ENCODE results near the gene USP2.
A peak's percentile ranks its signal among the peaks of the same experiment; 100 is the strongest.
"Not testable (repeated sequence)": the region's sequence is repeated elsewhere in the genome, so short reads cannot be mapped to it uniquely, and the experiment has no call there.

Gene USP2

DNA sequence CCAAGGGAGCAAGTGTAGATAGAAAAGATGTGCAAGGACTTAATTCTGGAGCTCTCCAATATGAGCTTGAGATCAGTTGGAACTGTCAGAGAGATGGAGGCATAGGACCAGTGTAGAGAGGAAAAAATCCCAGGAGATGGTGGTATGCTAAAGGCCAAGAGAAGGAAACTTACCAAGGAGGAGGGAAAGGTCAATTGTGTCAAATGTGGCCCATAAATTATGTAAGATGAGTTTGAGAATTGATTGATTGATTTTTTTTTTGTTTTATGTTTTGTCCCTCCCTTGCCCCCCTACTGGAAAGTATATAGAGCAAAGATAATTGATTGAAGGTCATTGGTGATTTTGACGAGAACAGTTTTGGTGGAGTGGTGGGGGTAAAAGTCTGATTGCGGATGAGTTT lies 2.8 kb upstream of the USP2 start:
- Histone ChIP-seq H3K9me3 (ENCODE audit: insufficient read depth, low read depth, low read length) (no peaks in the 10 kb centered on the region), H3K36me3 (ENCODE audit: control insufficient read depth in 1 of 2, insufficient read depth in 2 of 2, low read length in 2 of 2) (no peaks in the 10 kb centered on the region), H3K9ac (ENCODE audit: low read length) (no peak overlapping the region), H3K4me2 (ENCODE audit: low read length) (no peak overlapping the region), H2BK12ac (ENCODE audit: low read length) (no peak overlapping the region), H4K91ac (ENCODE audit: low read depth, low read length) (no peak overlapping the region), H4K8ac (ENCODE audit: low read depth, low read length) (no peak overlapping the region), H2BK5ac (ENCODE audit: low read depth, low read length, poor library complexity) (no peak overlapping the region), H3K27me3 (ENCODE audit: insufficient read depth, low read length) (no peaks in the 10 kb centered on the region), H2AFZ (ENCODE audit: insufficient read depth, low read length, poor library complexity) (no peak overlapping the region), H3K4ac (ENCODE audit: low read depth, low read length) (no peak overlapping the region), H3K79me1 (ENCODE audit: low read length) (no peaks in the 10 kb centered on the region), H3K14ac (ENCODE audit: low read length) (no peak overlapping the region), H3K4me3 (ENCODE audit: low read depth, low read length) (no peak overlapping the region), H3K18ac (ENCODE audit: low read length) (no peak overlapping the region), H3K4me1 (ENCODE audit: control insufficient read depth in 1 of 2, insufficient read depth in 2 of 2, low read length in 2 of 2) (peaks cover 4 to 10% of the 10 kb centered on the region in 2 experiments), H3K79me2 (ENCODE audit: control insufficient read depth, insufficient read depth, low read length, poor library complexity) (no peaks in the 10 kb centered on the region), H4K12ac (ENCODE audit: low read depth, low read length) (no peak overlapping the region), H3K23ac (ENCODE audit: low read length) (no peak overlapping the region), H2BK120ac (ENCODE audit: insufficient read depth, low read length, poor library complexity) (no peak overlapping the region), H2AK5ac (ENCODE audit: low read length) (no peak overlapping the region), H3K27ac (ENCODE audit: low read depth, low read length) (no peak overlapping the region)
- DNase-seq = no peak
- WGBS (ENCODE audit: extremely low coverage, insufficient coverage, insufficient read length) = 100% methylated on average over 1 of the region's 2 CpGs

DNA sequence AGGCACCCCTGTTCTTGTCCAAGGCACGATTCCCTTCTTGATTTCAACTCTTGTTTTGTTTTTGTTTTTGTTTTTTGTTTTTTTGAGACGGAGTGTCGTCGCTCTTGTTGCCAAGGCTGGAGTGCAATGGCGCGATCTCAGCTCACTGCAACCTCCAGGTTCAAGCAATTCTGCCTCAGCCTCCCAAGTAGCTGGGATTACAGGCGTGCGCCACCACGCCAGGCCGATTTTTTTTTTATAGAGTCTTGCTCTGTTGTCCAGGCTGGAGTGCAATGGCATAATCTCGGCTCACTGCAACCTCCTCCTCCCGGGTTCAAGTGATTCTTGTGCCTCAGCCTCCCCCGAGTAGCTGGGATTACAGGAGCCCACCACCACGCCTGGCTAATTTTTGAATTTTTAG lies 1.0 kb upstream of the USP2 start:
- not testable (repeated sequence) for H3K9ac ChIP-seq (ENCODE audit: low read length); H2BK120ac ChIP-seq (ENCODE audit: insufficient read depth, low read length, poor library complexity); H3K36me3 ChIP-seq (ENCODE audit: control insufficient read depth in 1 of 2, insufficient read depth in 2 of 2, low read length in 2 of 2); H3K18ac ChIP-seq (ENCODE audit: low read length); H3K4me3 ChIP-seq (ENCODE audit: low read depth, low read length); H3K27ac ChIP-seq (ENCODE audit: low read depth, low read length); H2AFZ ChIP-seq (ENCODE audit: insufficient read depth, low read length, poor library complexity); H3K79me2 ChIP-seq (ENCODE audit: control insufficient read depth, insufficient read depth, low read length, poor library complexity); H4K91ac ChIP-seq (ENCODE audit: low read depth, low read length); H3K4ac ChIP-seq (ENCODE audit: low read depth, low read length); H3K23ac ChIP-seq (ENCODE audit: low read length); H2AK5ac ChIP-seq (ENCODE audit: low read length); H4K12ac ChIP-seq (ENCODE audit: low read depth, low read length); H3K4me2 ChIP-seq (ENCODE audit: low read length); H3K79me1 ChIP-seq (ENCODE audit: low read length); H2BK12ac ChIP-seq (ENCODE audit: low read length); DNase-seq; H2BK5ac ChIP-seq (ENCODE audit: low read depth, low read length, poor library complexity); H3K14ac ChIP-seq (ENCODE audit: low read length); H4K8ac ChIP-seq (ENCODE audit: low read depth, low read length); H3K9me3 ChIP-seq (ENCODE audit: insufficient read depth, low read depth, low read length); H3K27me3 ChIP-seq (ENCODE audit: insufficient read depth, low read length)
- WGBS (ENCODE audit: extremely low coverage, insufficient coverage, insufficient read length) = no CpG with 5 or more reads among the region's 14 CpGs
- peaks cover 13 to 20% of the 10 kb centered on the region in 2 experiments for H3K4me1 ChIP-seq (ENCODE audit: control insufficient read depth in 1 of 2, insufficient read depth in 2 of 2, low read length in 2 of 2)

DNA sequence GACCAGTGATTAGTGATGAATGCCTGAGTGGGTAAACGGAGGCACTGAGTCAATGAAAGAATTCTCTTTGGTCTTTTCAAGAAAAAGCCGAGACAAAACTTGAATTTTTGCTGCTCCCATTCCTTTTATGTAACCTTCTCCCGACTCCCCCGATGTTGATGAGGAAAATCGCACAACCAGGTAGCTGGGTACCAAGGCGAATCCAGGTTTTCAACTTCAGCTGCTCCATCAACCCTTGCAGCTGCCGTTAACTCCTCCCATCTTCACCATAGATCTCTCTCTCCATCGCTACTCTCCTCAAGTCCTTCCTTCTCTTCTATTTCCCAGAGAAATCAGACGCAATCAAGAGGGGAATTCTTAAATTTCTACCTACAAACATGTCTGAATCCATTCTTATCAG lies 611 bp upstream of the USP2 start:
- H3K4ac ChIP-seq (ENCODE audit: low read depth, low read length) = no peak overlapping the region
- no peak overlapping the region for H3K14ac ChIP-seq (ENCODE audit: low read length)
- H2AK5ac ChIP-seq (ENCODE audit: low read length) = no peak overlapping the region
- H3K27ac ChIP-seq (ENCODE audit: low read depth, low read length) = no peak overlapping the region
- H3K9ac ChIP-seq (ENCODE audit: low read length) = no peak overlapping the region
- DNase-seq = peak in 1 of 2 donors; percentile 56
- H3K18ac ChIP-seq (ENCODE audit: low read length) = no peak overlapping the region
- H2BK12ac ChIP-seq (ENCODE audit: low read length) = no peak overlapping the region
- WGBS (ENCODE audit: extremely low coverage, insufficient coverage, insufficient read length) = no CpG with 5 or more reads among the region's 9 CpGs
- H3K4me1 ChIP-seq (ENCODE audit: control insufficient read depth in 1 of 2, insufficient read depth in 2 of 2, low read length in 2 of 2) = peaks cover 16 to 21% of the 10 kb centered on the region in 2 experiments
- no peak overlapping the region for H4K12ac ChIP-seq (ENCODE audit: low read depth, low read length)
- H3K23ac ChIP-seq (ENCODE audit: low read length) = no peak overlapping the region
- H3K36me3 ChIP-seq (ENCODE audit: control insufficient read depth in 1 of 2, insufficient read depth in 2 of 2, low read length in 2 of 2) = no peaks in the 10 kb centered on the region
- no peak overlapping the region for H2AFZ ChIP-seq (ENCODE audit: insufficient read depth, low read length, poor library complexity)
- no peaks in the 10 kb centered on the region for H3K79me1 ChIP-seq (ENCODE audit: low read length)
- no peak overlapping the region for H3K4me3 ChIP-seq (ENCODE audit: low read depth, low read length)
- H2BK120ac ChIP-seq (ENCODE audit: insufficient read depth, low read length, poor library complexity) = no peak overlapping the region
- peak overlapping the region; percentile 83 for H3K4me2 ChIP-seq (ENCODE audit: low read length)
- H4K8ac ChIP-seq (ENCODE audit: low read depth, low read length) = no peak overlapping the region
- H4K91ac ChIP-seq (ENCODE audit: low read depth, low read length) = no peak overlapping the region
- H2BK5ac ChIP-seq (ENCODE audit: low read depth, low read length, poor library complexity) = no peak overlapping the region
- H3K79me2 ChIP-seq (ENCODE audit: control insufficient read depth, insufficient read depth, low read length, poor library complexity) = no peaks in the 10 kb centered on the region
- H3K27me3 ChIP-seq (ENCODE audit: insufficient read depth, low read length) = no peaks in the 10 kb centered on the region
- no peaks in the 10 kb centered on the region for H3K9me3 ChIP-seq (ENCODE audit: insufficient read depth, low read depth, low read length)

DNA sequence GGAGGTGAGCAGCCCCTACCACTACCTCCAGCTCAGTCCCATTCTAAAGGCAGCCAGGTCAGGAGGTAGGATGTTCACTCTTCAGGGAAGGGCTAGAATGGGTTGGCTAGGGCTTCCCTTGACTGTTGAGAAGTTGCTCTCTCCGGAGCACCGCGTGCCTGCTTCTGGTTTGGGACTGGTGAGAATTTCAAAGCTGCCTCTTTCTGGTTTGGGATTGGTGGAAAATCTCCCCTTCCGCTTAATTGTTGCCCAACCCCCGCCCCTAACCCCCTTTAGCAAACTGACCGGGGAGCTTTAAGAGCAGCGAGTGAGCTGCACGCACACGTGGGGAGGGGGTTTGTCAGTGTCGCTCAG lies 686 bp downstream of the USP2 start:
- DNase-seq = no peak
- Histone ChIP-seq H3K79me2 (ENCODE audit: control insufficient read depth, insufficient read depth, low read length, poor library complexity) (no peaks in the 10 kb centered on the region), H3K18ac (ENCODE audit: low read length) (no peak overlapping the region), H3K4me1 (ENCODE audit: control insufficient read depth in 1 of 2, insufficient read depth in 2 of 2, low read length in 2 of 2) (peaks cover 16 to 21% of the 10 kb centered on the region in 2 experiments), H3K27me3 (ENCODE audit: insufficient read depth, low read length) (no peaks in the 10 kb centered on the region), H3K23ac (ENCODE audit: low read length) (no peak overlapping the region), H2AFZ (ENCODE audit: insufficient read depth, low read length, poor library complexity) (peak overlapping the region; percentile 20), H3K9me3 (ENCODE audit: insufficient read depth, low read depth, low read length) (no peaks in the 10 kb centered on the region), H3K4me3 (ENCODE audit: low read depth, low read length) (no peak overlapping the region), H2BK5ac (ENCODE audit: low read depth, low read length, poor library complexity) (no peak overlapping the region), H3K36me3 (ENCODE audit: control insufficient read depth in 1 of 2, insufficient read depth in 2 of 2, low read length in 2 of 2) (no peaks in the 10 kb centered on the region), H3K27ac (ENCODE audit: low read depth, low read length) (no peak overlapping the region), H4K12ac (ENCODE audit: low read depth, low read length) (no peak overlapping the region), H3K4ac (ENCODE audit: low read depth, low read length) (no peak overlapping the region), H2AK5ac (ENCODE audit: low read length) (no peak overlapping the region), H4K91ac (ENCODE audit: low read depth, low read length) (no peak overlapping the region), H3K14ac (ENCODE audit: low read length) (no peak overlapping the region), H3K79me1 (ENCODE audit: low read length) (no peaks in the 10 kb centered on the region), H3K9ac (ENCODE audit: low read length) (no peak overlapping the region), H4K8ac (ENCODE audit: low read depth, low read length) (no peak overlapping the region), H3K4me2 (ENCODE audit: low read length) (peak overlapping the region; percentile 83), H2BK12ac (ENCODE audit: low read length) (no peak overlapping the region), H2BK120ac (ENCODE audit: insufficient read depth, low read length, poor library complexity) (no peak overlapping the region)
- WGBS (ENCODE audit: extremely low coverage, insufficient coverage, insufficient read length) = no CpG with 5 or more reads among the region's 10 CpGs
